COLO829 (cell line): ENCODE data around the gene CDH4.

Experiments used
- DNase-seq: peaks from one replicate; pipeline ENCODE4 v3.0.0; 2012; ENCODE audit warnings: low spot score

The CDH4 gene

GRCh38 chr20:61357119-61357518 is 105.1 kb downstream of the CDH4 start:
- no peak for DNase-seq

DNA sequence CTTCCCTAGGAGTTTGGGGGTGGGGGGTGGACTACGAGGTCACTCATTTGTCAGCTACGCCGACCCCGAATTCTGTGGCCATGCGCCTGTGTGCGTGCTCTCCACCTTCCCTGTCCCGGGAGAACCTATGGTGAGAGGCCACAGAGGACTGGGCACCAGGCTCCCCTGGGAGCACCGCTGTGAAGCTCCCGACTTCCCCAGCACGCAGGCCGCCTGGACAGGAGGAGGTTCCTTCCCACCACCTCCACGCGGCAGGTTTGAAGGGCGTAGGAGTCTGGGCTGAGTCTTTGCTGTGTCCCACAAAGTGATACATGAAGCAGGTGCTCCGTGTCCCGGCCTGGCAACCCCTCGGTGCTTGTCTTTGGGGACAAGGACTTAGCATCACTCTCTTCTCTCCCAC is 107.2 kb downstream of the CDH4 start:
- DNase-seq, result no peak

- DNase-seq, result no peak
Observed at GRCh38 chr20:61360296-61360695, 108.2 kb downstream of the CDH4 start.

- no peak for DNase-seq
Observed at GRCh38 chr20:61360940-61361339, 108.9 kb downstream of the CDH4 start.

DNA sequence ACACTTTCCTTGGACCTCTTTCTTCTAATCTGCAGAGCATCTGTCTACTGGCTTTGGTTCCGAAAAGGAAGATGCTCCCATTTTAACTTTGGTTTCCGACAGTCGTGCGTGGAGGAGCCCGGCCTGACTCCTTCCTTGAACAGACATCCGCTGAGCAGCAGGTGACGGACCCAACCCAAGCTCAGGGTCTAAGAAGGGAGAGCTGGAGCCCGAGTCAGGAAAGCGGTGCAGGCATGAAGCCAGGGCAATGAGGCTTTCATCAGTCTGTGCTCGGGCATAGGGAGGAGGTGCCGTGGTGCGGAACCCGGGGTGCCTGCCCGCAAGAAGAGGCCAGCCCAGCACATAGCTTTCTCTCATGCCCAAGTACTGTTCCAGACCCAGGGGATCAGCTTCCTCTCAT is 109.4 kb downstream of the CDH4 start:
- DNase-seq, result no peak

GRCh38 chr20:61364147-61364546 is 112.1 kb downstream of the CDH4 start:
- no peak for DNase-seq

DNA sequence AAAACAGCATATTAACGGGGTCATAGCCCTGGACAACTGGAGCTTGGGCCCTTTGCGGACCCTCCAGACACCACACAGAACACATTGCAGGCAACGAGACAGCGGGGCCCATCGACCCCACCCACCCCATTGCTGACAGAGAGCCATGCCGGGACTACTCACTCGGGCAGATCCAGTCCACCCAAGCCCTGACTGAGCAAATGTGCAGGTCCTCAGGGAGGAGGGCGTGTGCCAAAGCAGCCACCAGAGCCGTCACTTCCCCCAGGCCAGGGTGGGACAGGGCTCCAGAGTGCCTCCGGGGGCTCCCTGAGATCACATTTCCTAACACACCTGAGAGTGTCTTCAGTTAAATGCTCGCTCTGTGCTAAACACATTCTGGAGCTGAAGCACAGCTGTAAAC is 114.9 kb downstream of the CDH4 start:
- DNase-seq, result no peak

- DNase-seq, result no peak
Observed at GRCh38 chr20:61369731-61370520, 117.9 kb downstream of the CDH4 start.

DNA sequence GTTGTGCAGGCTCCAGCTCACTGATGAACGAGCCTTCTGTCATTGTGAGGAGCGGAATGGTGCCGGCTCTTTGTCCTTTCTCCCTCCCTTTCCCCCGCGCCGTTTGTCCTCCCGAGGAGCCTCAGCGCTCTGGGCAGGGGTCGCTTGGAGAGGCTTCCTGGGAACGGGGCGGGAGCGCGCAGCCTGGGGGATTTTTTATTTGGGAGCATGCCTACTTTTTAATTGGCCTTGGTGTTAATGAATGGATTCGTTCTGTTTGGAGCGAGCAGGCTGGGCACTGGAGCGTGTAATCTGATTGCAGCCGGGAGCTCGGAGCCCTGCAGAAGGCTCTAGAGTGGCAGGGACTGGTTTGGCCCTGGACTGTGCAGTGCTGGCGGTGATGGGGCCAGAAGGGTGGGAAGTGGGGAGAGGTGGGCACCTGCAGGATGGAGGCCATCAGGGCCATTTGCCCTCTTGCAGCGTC is 118.8 kb downstream of the CDH4 start:
- DNase-seq, result no peak

DNA sequence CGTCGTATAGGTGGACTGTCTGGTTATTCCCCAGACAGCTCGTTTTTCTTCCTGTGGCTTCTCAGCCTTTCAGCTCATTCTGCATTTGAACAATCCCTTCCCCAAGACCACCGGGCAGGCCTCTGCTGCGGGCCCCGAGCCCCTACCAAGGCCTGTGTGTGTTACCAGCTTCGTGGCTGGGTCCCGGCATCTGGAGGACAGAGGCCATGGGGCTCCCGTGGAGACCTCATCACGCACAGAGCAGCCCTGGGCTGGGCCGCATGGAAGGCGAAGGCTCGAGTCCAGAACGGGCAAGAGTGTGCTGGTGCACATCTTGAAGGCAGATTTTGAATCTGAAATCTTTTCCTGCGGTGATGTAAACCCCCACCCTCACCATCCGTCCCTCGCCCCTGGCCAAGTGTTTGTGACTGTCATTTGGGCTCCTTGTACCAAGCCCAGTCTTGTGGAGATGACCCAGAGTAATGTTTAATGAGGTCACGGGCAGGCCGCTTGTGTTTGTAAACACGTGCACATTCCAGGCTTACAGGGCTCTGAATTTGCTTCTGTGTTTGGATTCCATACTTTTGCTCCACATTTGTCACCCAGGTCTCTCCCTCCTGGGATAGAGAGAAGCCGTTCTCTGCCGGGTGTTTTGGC is 119.6 kb downstream of the CDH4 start:
- DNase-seq, result no peak

GRCh38 chr20:61372137-61373054 is 120.3 kb downstream of the CDH4 start:
- no peak for DNase-seq

DNA sequence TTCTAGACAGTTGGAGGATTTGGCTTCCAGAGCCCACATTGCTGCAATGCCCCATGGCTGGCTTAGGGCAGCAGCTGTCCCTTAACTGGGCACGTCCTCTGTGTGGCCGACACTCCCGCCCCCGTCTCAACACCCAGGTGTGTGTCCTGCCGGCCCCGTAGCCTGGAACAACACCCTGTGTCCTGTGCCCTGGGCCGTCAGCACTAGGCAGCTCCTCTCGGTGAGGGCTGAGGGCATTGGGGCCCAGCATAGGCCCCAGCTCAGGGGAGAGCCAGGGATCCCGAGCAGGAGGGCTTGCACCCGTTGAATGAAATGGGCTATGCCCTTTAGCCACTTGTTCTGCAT is 121.0 kb downstream of the CDH4 start:
- no peak for DNase-seq

- DNase-seq, result no peak
Observed at GRCh38 chr20:61373956-61374545, 122.0 kb downstream of the CDH4 start.

DNA sequence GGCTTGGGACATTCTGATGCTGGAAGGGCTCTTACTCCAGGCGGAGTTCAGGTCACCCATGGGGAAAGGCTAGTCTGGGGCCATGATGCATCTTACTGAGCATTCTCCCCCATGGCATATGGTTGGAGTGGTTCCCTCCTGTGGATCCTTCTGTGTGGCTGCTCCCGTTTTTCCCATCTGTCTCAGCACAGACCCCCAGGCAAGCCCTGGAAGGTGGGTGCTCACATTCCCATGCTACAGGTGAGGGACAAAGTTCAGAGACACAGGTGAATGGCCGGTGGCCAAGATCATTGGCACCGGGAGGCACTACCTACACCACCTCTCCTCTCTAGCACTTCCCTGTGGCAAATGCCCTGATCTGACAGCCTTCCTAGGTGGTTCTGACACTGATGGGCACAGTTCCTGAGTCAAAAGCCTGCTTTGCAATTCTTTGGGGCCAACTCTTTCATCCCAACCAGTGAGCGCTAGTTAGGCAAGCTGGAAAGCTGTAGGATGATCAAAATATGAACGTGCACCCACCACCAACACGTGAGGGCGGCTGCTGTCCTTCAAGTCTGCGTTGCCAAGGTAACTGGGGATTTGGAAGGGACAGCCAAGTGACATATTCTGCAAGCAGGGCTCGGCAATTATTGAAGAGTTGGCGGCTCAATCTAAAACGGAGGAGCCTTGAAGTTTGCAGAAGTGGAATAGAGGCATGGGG is 124.6 kb downstream of the CDH4 start:
- no peak for DNase-seq

GRCh38 chr20:61378694-61379355 is 126.8 kb downstream of the CDH4 start:
- DNase-seq, result no peak

DNA sequence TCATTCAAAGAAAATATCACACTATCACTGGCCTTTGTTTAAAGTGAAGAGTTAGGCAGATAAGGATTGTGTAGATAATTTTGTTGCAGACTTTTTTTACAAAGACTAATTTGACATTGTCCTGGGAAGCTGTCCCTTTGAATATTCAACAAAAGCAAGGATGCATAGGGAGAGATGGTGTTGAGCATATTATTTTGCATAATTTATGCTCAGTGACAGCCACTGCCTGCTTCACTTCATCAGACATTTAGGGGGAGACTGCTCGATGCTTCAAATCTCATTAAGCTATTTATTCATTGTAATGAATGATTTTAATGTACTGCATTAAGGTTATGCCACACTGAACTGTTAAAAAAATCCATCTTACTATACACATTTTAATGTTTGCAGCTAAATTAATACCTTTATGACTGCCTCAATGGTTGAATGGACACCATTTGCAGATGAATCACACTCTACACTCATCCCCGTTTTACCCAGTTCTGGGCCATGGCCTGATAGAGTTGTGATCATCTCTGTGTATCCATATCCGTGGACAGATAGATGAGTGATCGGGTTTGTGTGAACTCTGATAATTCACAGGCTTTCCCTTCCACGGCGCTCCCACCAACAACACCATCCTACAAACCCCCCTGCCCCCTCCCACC is 128.0 kb downstream of the CDH4 start:
- DNase-seq, result no peak

DNA sequence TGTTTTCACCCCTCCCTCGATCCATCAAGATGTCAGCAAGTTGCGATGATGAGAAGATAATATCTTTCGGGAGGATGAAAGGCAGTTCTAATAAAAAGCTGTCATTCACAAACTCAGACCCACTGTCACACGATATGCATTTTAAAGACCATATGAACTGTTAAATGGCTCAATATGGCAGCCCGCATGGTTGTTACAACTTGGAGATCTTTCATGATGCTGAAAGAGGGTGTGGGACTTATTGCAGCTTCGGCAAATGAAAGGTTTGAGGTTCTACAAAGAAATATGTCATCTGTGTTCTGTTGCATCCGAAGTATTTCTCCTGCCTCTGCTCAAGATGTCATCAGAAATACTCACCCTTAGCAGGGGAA is 128.5 kb downstream of the CDH4 start:
- no peak for DNase-seq

GRCh38 chr20:61382194-61382593 is 130.1 kb downstream of the CDH4 start:
- no peak for DNase-seq

DNA sequence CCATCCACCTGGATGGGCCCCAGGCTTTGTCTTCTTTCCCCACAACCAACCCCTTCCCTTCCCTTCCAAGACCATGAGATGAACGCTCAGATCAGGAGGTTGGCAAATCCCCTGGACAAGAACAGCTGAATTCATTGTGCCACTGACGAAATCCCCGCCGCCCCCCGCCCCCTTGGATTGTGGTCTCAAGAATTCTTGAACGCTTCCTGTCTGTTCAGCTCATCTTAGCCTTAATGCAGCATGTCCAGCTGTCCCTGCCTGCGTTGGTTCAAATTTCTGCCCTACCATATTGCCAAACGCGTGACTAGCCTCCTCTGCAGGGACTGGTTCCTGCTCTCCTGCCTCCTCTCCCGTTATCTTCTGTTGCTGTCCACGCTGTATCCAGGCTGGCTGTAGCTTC is 133.2 kb downstream of the CDH4 start:
- no peak for DNase-seq

- DNase-seq, result no peak
Observed at GRCh38 chr20:61385731-61386130, 133.7 kb downstream of the CDH4 start.
